Osteoblast (primary cell): ENCODE data around the gene ADD2. TPM values are rescaled to one million over a fixed set of nuclear protein-coding genes. Genes with fewer than 3 reads are reported as not detected.

ENCODE experiments used
- DNase-seq: peaks from one replicate; pipeline ENCODE4 v3.0.0; 2011; ENCODE audit warnings: low spot score, mixed read lengths; ENCODE audit not compliant: insufficient read length; ENCODE audit errors: missing footprints
- H2AFZ ChIP-seq: 2 replicates; pipeline ENCODE4 v1.6.0; 2011; ENCODE audit warnings: mild to moderate bottlenecking, low read length
- H3K27ac ChIP-seq: 2 replicates; pipeline ENCODE4 v1.5.1; 2011; ENCODE audit warnings: mild to moderate bottlenecking, low read depth, low read length, moderate library complexity
- H3K27me3 ChIP-seq: 2 replicates; pipeline ENCODE4 v1.6.0; 2012; ENCODE audit warnings: mild to moderate bottlenecking, control low read depth, inconsistent platforms, low read length, moderate library complexity; ENCODE audit not compliant: insufficient read depth
- H3K36me3 ChIP-seq: 2 replicates; pipeline ENCODE4 v1.5.1; 2011; ENCODE audit warnings: mild to moderate bottlenecking, low read length, control low read depth, moderate library complexity; ENCODE audit not compliant: insufficient read depth
- H3K4me1 ChIP-seq: 2 replicates; pipeline ENCODE4 v1.5.1; 2011; ENCODE audit warnings: mild to moderate bottlenecking, low read length, control low read depth, moderate library complexity; ENCODE audit not compliant: insufficient read depth
- H3K4me2 ChIP-seq: 2 replicates; pipeline ENCODE4 v1.6.0; 2011; ENCODE audit warnings: mild to moderate bottlenecking, low read length; ENCODE audit not compliant: insufficient read depth
- H3K4me3 ChIP-seq: fragments of 200-600 bp; sonication (generic); 3 replicates; pipeline ENCODE4 v1.5.1; 2012; ENCODE audit warnings: mild to moderate bottlenecking, low read length, inconsistent platforms; ENCODE audit not compliant: insufficient read depth
- H3K79me2 ChIP-seq: 2 replicates; pipeline ENCODE4 v1.6.0; 2012; ENCODE audit warnings: mild to moderate bottlenecking, low read length, control low read depth, inconsistent platforms; ENCODE audit not compliant: insufficient read depth
- H3K9me3 ChIP-seq: 2 replicates; pipeline ENCODE4 v1.5.1; 2011; ENCODE audit warnings: low read depth, low read length, control low read depth
- H4K20me1 ChIP-seq: 2 replicates; pipeline ENCODE4 v1.6.0; 2012; ENCODE audit warnings: mild to moderate bottlenecking, low read length, control low read depth; ENCODE audit not compliant: insufficient read depth
- CTCF ChIP-seq: IDR thresholded peaks from 2 replicates; pipeline ENCODE4 v1.5.1; 2011; ENCODE audit warnings: mild to moderate bottlenecking, low read depth, low read length, moderate library complexity; ENCODE audit errors: extremely low read depth
- total RNA-seq: library from RNA; depleted of rRNA; stranded (reverse); fragments of >200 nt; gene quantifications from 2 replicates; pipeline ENCODE4 v1.2.3, GENCODE V29; 2012

The ADD2 gene
- total RNA-seq, 1 donor = not detected

- Histone ChIP-seq H3K4me3 (no peak overlapping the region), H4K20me1 (no peaks in the 10 kb centered on the region), H3K36me3 (no peaks in the 10 kb centered on the region), H3K4me2 (no peak overlapping the region), H3K4me1 (no peaks in the 10 kb centered on the region), H2AFZ (no peak overlapping the region), H3K27ac (no peak overlapping the region), H3K79me2 (no peaks in the 10 kb centered on the region), H3K27me3 (no peaks in the 10 kb centered on the region), H3K9me3 (no peaks in the 10 kb centered on the region)
- DNase-seq = no peak
- TF ChIP-seq CTCF = no peak
Measured at GRCh38 chr2:70709275-70710037, 58.5 kb downstream of the ADD2 start.

- no peak for DNase-seq
- no peak overlapping the region for H3K27ac ChIP-seq
- H3K36me3 ChIP-seq = no peaks in the 10 kb centered on the region
- H4K20me1 ChIP-seq = no peaks in the 10 kb centered on the region
- no peak for TF ChIP-seq CTCF
- H2AFZ ChIP-seq = no peak overlapping the region
- no peaks in the 10 kb centered on the region for H3K9me3 ChIP-seq
- H3K27me3 ChIP-seq = no peaks in the 10 kb centered on the region
- no peak overlapping the region for H3K4me3 ChIP-seq
- no peaks in the 10 kb centered on the region for H3K4me1 ChIP-seq
- H3K4me2 ChIP-seq = no peak overlapping the region
- no peaks in the 10 kb centered on the region for H3K79me2 ChIP-seq
Measured at GRCh38 chr2:70708376-70709199, 59.4 kb downstream of the ADD2 start.

GRCh38 chr2:70707706-70708105 lies 60.3 kb downstream of the ADD2 start:
- Histone ChIP-seq H3K4me1 (no peaks in the 10 kb centered on the region), H3K79me2 (no peaks in the 10 kb centered on the region), H3K36me3 (no peaks in the 10 kb centered on the region), H3K4me3 (no peak overlapping the region), H3K27me3 (no peaks in the 10 kb centered on the region), H3K4me2 (no peak overlapping the region), H3K27ac (no peak overlapping the region), H3K9me3 (no peaks in the 10 kb centered on the region), H4K20me1 (no peaks in the 10 kb centered on the region), H2AFZ (no peak overlapping the region)
- no peak for DNase-seq
- no peak for TF ChIP-seq CTCF

GRCh38 chr2:70706026-70706795 lies 61.8 kb downstream of the ADD2 start:
- no peak overlapping the region for H3K27ac ChIP-seq
- H3K4me2 ChIP-seq = no peak overlapping the region
- H3K4me1 ChIP-seq = no peaks in the 10 kb centered on the region
- no peak for DNase-seq
- no peak for TF ChIP-seq CTCF
- no peaks in the 10 kb centered on the region for H3K79me2 ChIP-seq
- no peaks in the 10 kb centered on the region for H4K20me1 ChIP-seq
- H3K27me3 ChIP-seq = no peaks in the 10 kb centered on the region
- H3K36me3 ChIP-seq = no peaks in the 10 kb centered on the region
- H3K9me3 ChIP-seq = no peaks in the 10 kb centered on the region
- H3K4me3 ChIP-seq = no peak overlapping the region
- H2AFZ ChIP-seq = no peak overlapping the region
